Myocyte (in vitro differentiated cells): ENCODE results near the gene GYG1. TPM values are rescaled to one million over a fixed set of nuclear protein-coding genes. Genes with fewer than 3 reads are reported as not detected.

Source experiments
- DNase-seq: peaks from one replicate; pipeline ENCODE4 v3.0.0-alpha.2; 2012; ENCODE audit warnings: low read depth
- total RNA-seq: library from RNA; depleted of rRNA; stranded (reverse); fragments of >200 nt; gene quantifications from 2 replicates; pipeline ENCODE4 v1.2.3, GENCODE V29; 2014

Gene GYG1
- total RNA-seq, 1 donor from 2014 or later, result 76.3 TPM

- peak; percentile 84 for DNase-seq
Measured at GRCh38 chr3:149016669-149017541, 25.6 kb downstream of the GYG1 start.

GRCh38 chr3:149018247-149018646 lies 26.9 kb downstream of the GYG1 start:
- DNase-seq, result no peak

GRCh38 chr3:149019580-149019979 lies 28.2 kb downstream of the GYG1 start:
- DNase-seq, result no peak

GRCh38 chr3:149020196-149020838 lies 29.0 kb downstream of the GYG1 start:
- no peak for DNase-seq

- DNase-seq, result no peak
Measured at GRCh38 chr3:149020839-149021252, 29.5 kb downstream of the GYG1 start.

- no peak for DNase-seq
Measured at GRCh38 chr3:149021830-149022229, 30.5 kb downstream of the GYG1 start.

- DNase-seq, result no peak
Measured at GRCh38 chr3:149023951-149024350, 32.6 kb downstream of the GYG1 start.

GRCh38 chr3:149026718-149027117 lies 35.4 kb downstream of the GYG1 start:
- no peak for DNase-seq

- DNase-seq, result no peak
Measured at GRCh38 chr3:149031096-149031495, 39.8 kb downstream of the GYG1 start.

GRCh38 chr3:149037684-149038083 lies 46.3 kb downstream of the GYG1 start:
- no peak for DNase-seq

GRCh38 chr3:149038322-149038721 lies 47.0 kb downstream of the GYG1 start:
- DNase-seq, result no peak

- DNase-seq, result peak; percentile 39
Measured at GRCh38 chr3:149042789-149043386, 51.5 kb downstream of the GYG1 start.

- DNase-seq, result no peak
Measured at GRCh38 chr3:149044339-149045083, 53.2 kb downstream of the GYG1 start.

- DNase-seq, result no peak
Measured at GRCh38 chr3:149055575-149055974, 64.2 kb downstream of the GYG1 start.

GRCh38 chr3:149058198-149058597 lies 66.9 kb downstream of the GYG1 start:
- no peak for DNase-seq

GRCh38 chr3:149058602-149059001 lies 67.3 kb downstream of the GYG1 start:
- DNase-seq, result no peak

- no peak for DNase-seq
Measured at GRCh38 chr3:149061776-149062175, 70.4 kb downstream of the GYG1 start.

- no peak for DNase-seq
Measured at GRCh38 chr3:149067883-149068282, 76.5 kb downstream of the GYG1 start.
